ENCODE data around the gene RPL29.

The RPL29 gene

DNA sequence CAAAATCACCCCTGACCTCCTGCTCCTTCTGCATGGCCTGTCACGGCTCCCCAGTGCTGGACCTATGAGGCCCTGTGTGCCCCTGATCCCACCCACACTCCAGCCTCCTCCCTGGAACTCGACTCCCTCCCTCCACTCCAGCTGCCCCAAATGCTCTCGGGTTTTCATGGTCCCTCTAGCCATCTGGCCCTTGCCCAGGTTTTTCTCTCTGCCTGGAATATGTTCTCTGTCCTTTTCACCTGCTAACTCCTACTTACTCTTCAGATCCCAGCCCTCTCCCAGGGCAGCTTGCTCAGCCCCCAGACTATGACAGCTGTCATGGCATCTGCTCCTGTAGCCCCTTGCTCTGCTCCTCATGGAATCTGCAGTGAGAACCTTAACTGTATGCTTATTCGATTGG is 30.3 kb upstream of the RPL29 start:
- TF ChIP-seq POLR2AphosphoS5 (IDR thresholded peaks at IDR 0.05; ENCODE audit: low read depth) (no peak), GABPA (IDR thresholded peaks at IDR 0.05; ENCODE audit: low read depth) (no peak), SPI1 (IDR thresholded peaks at IDR 0.05; ENCODE audit: borderline replicate concordance, low read depth) (no peak)
- TF ChIP-seq, protein P1, sequence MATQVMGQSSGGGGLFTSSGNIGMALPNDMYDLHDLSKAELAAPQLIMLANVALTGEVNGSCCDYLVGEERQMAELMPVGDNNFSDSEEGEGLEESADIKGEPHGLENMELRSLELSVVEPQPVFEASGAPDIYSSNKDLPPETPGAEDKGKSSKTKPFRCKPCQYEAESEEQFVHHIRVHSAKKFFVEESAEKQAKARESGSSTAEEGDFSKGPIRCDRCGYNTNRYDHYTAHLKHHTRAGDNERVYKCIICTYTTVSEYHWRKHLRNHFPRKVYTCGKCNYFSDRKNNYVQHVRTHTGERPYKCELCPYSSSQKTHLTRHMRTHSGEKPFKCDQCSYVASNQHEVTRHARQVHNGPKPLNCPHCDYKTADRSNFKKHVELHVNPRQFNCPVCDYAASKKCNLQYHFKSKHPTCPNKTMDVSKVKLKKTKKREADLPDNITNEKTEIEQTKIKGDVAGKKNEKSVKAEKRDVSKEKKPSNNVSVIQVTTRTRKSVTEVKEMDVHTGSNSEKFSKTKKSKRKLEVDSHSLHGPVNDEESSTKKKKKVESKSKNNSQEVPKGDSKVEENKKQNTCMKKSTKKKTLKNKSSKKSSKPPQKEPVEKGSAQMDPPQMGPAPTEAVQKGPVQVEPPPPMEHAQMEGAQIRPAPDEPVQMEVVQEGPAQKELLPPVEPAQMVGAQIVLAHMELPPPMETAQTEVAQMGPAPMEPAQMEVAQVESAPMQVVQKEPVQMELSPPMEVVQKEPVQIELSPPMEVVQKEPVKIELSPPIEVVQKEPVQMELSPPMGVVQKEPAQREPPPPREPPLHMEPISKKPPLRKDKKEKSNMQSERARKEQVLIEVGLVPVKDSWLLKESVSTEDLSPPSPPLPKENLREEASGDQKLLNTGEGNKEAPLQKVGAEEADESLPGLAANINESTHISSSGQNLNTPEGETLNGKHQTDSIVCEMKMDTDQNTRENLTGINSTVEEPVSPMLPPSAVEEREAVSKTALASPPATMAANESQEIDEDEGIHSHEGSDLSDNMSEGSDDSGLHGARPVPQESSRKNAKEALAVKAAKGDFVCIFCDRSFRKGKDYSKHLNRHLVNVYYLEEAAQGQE (IDR thresholded peaks at IDR 0.05; ENCODE audit: insufficient replicate concordance, low read depth) = no peak
- TF ChIP-seq, protein P2, sequence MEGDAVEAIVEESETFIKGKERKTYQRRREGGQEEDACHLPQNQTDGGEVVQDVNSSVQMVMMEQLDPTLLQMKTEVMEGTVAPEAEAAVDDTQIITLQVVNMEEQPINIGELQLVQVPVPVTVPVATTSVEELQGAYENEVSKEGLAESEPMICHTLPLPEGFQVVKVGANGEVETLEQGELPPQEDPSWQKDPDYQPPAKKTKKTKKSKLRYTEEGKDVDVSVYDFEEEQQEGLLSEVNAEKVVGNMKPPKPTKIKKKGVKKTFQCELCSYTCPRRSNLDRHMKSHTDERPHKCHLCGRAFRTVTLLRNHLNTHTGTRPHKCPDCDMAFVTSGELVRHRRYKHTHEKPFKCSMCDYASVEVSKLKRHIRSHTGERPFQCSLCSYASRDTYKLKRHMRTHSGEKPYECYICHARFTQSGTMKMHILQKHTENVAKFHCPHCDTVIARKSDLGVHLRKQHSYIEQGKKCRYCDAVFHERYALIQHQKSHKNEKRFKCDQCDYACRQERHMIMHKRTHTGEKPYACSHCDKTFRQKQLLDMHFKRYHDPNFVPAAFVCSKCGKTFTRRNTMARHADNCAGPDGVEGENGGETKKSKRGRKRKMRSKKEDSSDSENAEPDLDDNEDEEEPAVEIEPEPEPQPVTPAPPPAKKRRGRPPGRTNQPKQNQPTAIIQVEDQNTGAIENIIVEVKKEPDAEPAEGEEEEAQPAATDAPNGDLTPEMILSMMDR (IDR thresholded peaks at IDR 0.05; ENCODE audit: insufficient read depth, low read length) = no peak
- no peak for DNase-seq (ENCODE audit: low read depth in 1 of 2, low spot score in 1 of 2)
- Histone ChIP-seq H3K27me3 (ENCODE audit: insufficient read depth, poor library complexity, severe bottlenecking) (no peaks in the 10 kb centered on the region), H3K27ac (replicated peaks) (no peak overlapping the region), H3K4me3 (replicated peaks; ENCODE audit: insufficient read depth, low read length) (no peak overlapping the region)

DNA sequence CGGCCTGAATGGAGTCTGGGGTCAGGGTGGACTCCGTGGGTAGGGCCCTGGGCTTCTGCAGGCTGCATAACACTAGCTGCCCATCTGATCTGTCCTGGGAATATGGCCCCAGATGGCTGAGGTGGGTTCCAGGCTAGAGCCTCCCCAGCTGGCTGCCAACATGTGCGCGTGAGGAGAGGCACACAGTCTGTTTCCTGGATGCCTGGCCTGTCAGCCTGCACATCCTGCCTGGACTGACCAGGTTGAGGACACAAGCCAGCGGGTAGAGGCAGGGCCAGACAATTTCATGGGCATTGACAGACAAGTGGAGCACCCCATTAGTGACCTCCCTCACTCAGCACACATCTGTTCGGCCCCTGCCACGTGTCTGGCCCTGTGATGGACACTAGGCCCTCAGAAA is 29.8 kb upstream of the RPL29 start:
- no peak overlapping the region for H3K4me3 ChIP-seq (replicated peaks; ENCODE audit: insufficient read depth, low read length)
- TF ChIP-seq, protein P1 (IDR thresholded peaks at IDR 0.05; ENCODE audit: insufficient replicate concordance, low read depth) = no peak
- TF ChIP-seq, protein P2 (IDR thresholded peaks at IDR 0.05; ENCODE audit: insufficient read depth, low read length) = no peak
- TF ChIP-seq POLR2AphosphoS5 (IDR thresholded peaks at IDR 0.05; ENCODE audit: low read depth) (no peak), GABPA (IDR thresholded peaks at IDR 0.05; ENCODE audit: low read depth) (no peak), SPI1 (IDR thresholded peaks at IDR 0.05; ENCODE audit: borderline replicate concordance, low read depth) (no peak)
- no peak overlapping the region for H3K27ac ChIP-seq (replicated peaks)
- no peak for DNase-seq (ENCODE audit: low read depth in 1 of 2, low spot score in 1 of 2)
- no peaks in the 10 kb centered on the region for H3K27me3 ChIP-seq (ENCODE audit: insufficient read depth, poor library complexity, severe bottlenecking)

DNA sequence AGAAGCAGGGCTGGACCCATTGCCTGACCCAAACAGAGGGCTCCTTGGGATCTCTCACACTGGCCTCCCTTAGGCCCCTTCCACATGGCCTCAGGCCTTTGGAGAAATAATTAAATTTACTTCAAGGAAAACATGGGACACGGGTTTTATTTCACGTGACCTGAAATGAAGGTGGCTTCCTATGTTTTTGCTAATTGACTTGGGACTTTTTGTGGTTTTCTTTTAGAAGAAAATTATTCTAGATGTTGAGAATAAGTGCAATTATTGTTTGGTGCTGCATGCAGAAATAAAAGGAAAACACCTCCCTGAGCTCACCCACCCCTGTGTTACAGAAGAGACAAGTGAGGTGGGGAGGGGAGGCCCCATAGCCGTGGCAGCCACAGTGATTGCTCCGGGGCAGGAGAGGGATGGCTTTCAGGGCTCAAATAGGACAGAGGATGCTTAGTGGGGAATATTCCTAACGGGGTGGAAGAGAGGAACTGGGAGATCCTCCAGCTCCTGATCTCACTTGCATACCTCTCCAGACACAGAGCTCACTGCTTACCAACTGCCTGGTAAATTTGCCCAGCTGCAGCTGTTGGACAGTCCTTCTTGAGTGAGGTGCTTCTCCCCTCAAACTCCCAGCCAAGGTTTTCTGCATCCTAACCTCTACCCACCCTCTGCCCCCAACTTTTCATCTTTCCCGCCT is 29.2 kb upstream of the RPL29 start:
- DNase-seq (ENCODE audit: low read depth in 1 of 2, low spot score in 1 of 2) = no peak
- Histone ChIP-seq H3K27me3 (ENCODE audit: insufficient read depth, poor library complexity, severe bottlenecking) (no peaks in the 10 kb centered on the region), H3K4me3 (replicated peaks; ENCODE audit: insufficient read depth, low read length) (no peak overlapping the region), H3K27ac (replicated peaks) (no peak overlapping the region)
- TF ChIP-seq GABPA (IDR thresholded peaks at IDR 0.05; ENCODE audit: low read depth) = no peak
- TF ChIP-seq, protein P1 (IDR thresholded peaks at IDR 0.05; ENCODE audit: insufficient replicate concordance, low read depth) = no peak
- TF ChIP-seq POLR2AphosphoS5 (IDR thresholded peaks at IDR 0.05; ENCODE audit: low read depth) = no peak
- no peak for TF ChIP-seq SPI1 (IDR thresholded peaks at IDR 0.05; ENCODE audit: borderline replicate concordance, low read depth)
- TF ChIP-seq, protein P2 (IDR thresholded peaks at IDR 0.05; ENCODE audit: insufficient read depth, low read length) = no peak

All from HL-60 (cell line).